Dendritic cell treated with granulocyte-macrophage colony-stimulating factor and Interleukin-4, amounts not matched to agents 40 ng/mL and 50 ng/mL, for 4 days (primary cell): ENCODE data around the gene KRTAP4-3.
"Not testable (repeated sequence)": the region's sequence is repeated elsewhere in the genome, so short reads cannot be mapped to it uniquely, and the experiment has no call there.

Experiments used
- H3K27ac Mint-ChIP-seq: one replicate; pipeline ENCODE4 v1.8.0; 2022; ENCODE audit warnings: mild to moderate bottlenecking, mixed read lengths
- H3K27me3 Mint-ChIP-seq: one replicate; pipeline ENCODE4 v1.8.0; 2022; ENCODE audit warnings: mild to moderate bottlenecking, mixed read lengths
- H3K36me3 Mint-ChIP-seq: one replicate; pipeline ENCODE4 v1.8.0; 2022; ENCODE audit warnings: low read depth, mixed read lengths
- H3K4me1 Mint-ChIP-seq: one replicate; pipeline ENCODE4 v1.8.0; 2022; ENCODE audit warnings: low read depth, mixed read lengths
- H3K4me3 Mint-ChIP-seq: one replicate; pipeline ENCODE4 v1.8.0; 2022; ENCODE audit warnings: mild to moderate bottlenecking, moderate library complexity, mixed read lengths
- H3K9me3 Mint-ChIP-seq: one replicate; pipeline ENCODE4 v1.8.0; 2022; ENCODE audit warnings: mixed read lengths
- intact Hi-C: fragments of 100-400 bp; cut with micrococcal nuclease; formaldehyde crosslinking; loops from one replicate; pipeline ENCODE4 v1.15.0; 2022

The KRTAP4-3 gene

DNA sequence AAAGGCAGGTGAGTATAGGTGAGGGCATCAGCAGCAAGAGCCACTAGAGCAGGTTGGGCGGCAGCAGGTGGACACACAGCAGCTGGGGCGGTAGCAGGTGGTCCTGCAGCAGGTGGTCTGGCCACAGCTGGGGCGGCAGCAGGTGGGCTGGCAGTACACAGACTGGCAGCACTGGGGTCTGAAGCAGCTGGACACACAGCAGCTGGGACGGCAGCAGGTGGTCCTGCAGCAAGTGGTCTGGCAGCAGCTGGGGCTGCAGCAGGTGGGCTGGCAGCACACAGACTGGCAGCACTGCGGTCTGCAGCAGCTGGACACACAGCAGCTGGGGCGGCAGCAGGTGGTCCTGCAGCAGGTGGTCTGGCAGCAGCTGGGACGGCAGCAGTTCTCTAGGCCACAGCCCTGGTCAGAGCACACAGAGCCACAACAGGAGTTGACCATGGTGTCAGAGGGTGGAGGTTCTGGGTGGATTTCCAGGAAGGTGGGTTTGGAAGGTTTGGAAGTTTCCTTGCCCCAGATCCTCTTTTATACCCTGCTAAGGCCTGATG, 9.8 kb upstream of the KRTAP4-3 start, which contains the start of gene KRTAP4-2:
KRTAP4-2 (minus strand) TSS at position 495 of the 545 bp plus-strand sequence; CDS start at position 438, 57 bp downstream.
- Mint-ChIP-seq H3K4me3 (peak within 1 kb of the TSS; percentile 25), H3K27me3 (peaks cover 31% of the 10 kb centered on the region), H3K36me3 (no peaks in the 10 kb centered on the region), H3K4me1 (peaks cover 45% of the 10 kb centered on the region), H3K9me3 (no peaks in the 10 kb centered on the region), H3K27ac (peak within 1 kb of the TSS; percentile 79)
- intact Hi-C loops = loop anchor here (10.0 kb wide), 1 partner anchor 53 kb away; the partner anchor contains the start of gene KRTAP4-12

DNA sequence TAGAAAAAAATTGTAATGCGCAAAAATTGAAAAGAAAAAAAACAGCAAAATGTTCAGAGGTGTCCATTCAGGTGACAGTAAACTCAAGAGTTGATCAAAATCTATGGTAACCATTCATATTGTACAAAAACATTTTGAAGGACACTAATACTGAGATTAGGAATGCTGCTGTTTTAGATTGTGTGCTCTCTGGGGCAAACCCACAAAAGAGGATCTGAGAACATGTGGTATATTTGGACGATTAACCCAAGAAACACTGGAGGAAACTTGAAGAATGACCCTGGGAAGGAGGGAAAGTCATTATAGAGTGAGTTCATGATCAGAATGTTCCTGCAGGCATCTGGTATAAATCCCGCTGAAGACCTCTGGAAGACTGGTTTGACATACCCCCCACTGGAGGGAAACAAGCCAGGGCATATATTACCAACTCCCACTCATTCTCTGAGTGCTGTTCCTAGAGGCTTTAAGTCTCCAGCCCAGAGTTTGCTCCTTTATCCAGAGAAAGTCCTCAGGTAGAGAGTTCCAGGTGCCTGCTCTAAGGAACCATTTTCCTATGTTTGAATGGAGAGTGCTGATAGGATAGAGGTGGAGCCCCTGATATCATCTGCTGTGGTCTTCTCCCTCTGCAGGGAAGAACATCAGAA, 8.8 kb upstream of the KRTAP4-3 start:
- Mint-ChIP-seq H3K27me3 (peaks cover 33% of the 10 kb centered on the region), H3K36me3 (no peaks in the 10 kb centered on the region)

DNA sequence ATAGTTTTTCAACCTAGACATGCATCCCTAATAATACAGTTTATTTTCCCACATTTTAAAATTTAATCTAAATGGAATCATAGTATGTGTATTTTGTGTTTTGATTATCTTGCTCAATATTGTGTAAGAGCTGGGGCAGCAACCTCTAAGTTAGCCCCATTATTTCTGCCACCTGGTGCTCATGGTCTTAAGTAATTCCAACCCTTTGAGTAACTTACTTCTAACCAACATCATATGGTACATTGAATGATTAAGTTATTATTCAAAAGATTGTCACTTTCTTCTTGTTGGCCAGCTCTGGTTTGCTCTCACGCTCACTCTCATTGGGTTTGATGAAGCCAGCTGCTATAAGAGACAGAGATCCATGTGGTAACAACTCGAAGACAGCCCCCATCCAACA, 3.9 kb upstream of the KRTAP4-3 start:
- H3K27ac Mint-ChIP-seq = no peak overlapping the region
- H3K9me3 Mint-ChIP-seq = no peaks in the 10 kb centered on the region
- H3K27me3 Mint-ChIP-seq = peaks cover 22% of the 10 kb centered on the region
- no peak overlapping the region for H3K4me3 Mint-ChIP-seq
- peaks cover 24% of the 10 kb centered on the region for H3K4me1 Mint-ChIP-seq
- H3K36me3 Mint-ChIP-seq = no peaks in the 10 kb centered on the region
- intact Hi-C loops = loop anchor here (10.0 kb wide), 1 partner anchor 47 kb away; the partner anchor contains the start of gene KRTAP4-12

More for the DNA sequence above, 8.8 kb upstream of the KRTAP4-3 start:
- no peaks in the 10 kb centered on the region for H3K9me3 Mint-ChIP-seq
- intact Hi-C loops = loop anchor here (10.0 kb wide), 1 partner anchor 52 kb away; the partner anchor contains the start of gene KRTAP4-12
- H3K4me3 Mint-ChIP-seq = no peak overlapping the region
- H3K27ac Mint-ChIP-seq = peak overlapping the region; percentile 79
- peaks cover 45% of the 10 kb centered on the region for H3K4me1 Mint-ChIP-seq

DNA sequence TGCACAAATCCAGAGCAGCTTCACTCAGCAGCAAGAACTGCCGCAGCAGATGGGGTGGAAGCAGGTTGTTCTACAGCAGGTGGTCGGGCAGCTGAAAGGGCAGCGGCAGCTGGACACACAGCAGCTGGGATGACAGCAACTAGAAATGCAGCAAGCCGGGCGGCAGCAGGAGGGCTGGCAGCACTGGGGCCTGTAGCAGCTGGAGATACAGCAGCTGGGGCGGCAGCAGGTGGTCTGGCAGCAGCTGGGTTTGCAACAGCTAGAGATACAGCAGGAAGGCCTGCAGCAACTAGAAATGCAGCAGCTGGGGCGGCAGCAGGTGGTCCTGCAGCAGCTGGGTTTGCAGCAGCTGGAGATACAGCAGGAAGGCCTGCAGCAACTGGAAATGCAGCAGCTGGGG, 460 bp downstream of the KRTAP4-3 start:
- H3K36me3 Mint-ChIP-seq = no peaks in the 10 kb centered on the region

DNA sequence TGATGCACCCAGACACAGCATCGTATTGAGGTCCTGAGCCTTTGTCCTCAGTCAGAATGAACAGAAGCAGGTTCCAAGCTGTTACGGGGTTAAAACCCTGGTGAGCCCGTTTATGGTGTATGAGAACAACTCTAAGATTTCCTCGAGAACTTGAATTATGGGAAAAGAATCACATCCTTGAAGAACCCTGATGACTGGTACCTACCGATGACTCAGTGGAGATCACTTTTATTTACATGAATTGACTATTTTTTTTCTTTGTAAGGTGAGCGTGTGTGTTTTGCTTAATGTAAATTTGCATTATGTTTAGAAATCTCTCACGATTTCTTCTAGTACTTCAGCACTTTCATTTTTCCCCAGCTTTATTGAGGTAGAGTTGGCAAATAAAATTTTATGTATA, 4.2 kb downstream of the KRTAP4-3 start:
- intact Hi-C loops = no loop called here
- Mint-ChIP-seq H3K4me1 (no peaks in the 10 kb centered on the region), H3K36me3 (no peaks in the 10 kb centered on the region)

More for the DNA sequence above, 460 bp downstream of the KRTAP4-3 start:
- intact Hi-C loops = no loop called here
- Mint-ChIP-seq H3K4me3 (no peak overlapping the region), H3K9me3 (no peaks in the 10 kb centered on the region), H3K27ac (no peak overlapping the region), H3K27me3 (peaks cover 9% of the 10 kb centered on the region), H3K4me1 (no peaks in the 10 kb centered on the region)

DNA sequence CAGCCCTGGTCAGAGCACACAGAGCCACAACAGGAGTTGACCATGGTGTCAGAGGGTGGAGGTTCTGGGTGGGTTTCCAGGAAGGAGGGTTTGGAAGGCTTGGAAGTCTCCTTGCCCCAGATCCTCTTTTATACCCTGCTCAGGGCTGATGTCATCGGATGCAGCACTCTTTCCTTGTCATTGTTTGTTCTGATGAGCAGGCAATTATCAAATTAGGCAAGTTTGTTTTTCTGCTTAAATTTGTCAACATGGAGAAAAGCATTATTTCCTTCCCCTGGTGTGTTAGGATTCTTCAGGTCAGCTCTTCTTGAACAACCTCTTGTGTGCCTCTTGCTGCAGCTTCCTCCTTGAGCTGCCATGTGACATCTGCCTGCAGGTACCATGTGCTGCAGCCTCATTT, 7.4 kb downstream of the KRTAP4-3 start, which contains the start of gene KRTAP4-4:
KRTAP4-4 (minus strand) TSS at position 101 of the 400 bp plus-strand sequence; CDS start at position 44, 57 bp downstream.
- peaks cover 6% of the 10 kb centered on the region for H3K4me1 Mint-ChIP-seq
- no peak within 1 kb of the TSS for H3K4me3 Mint-ChIP-seq
- H3K27ac Mint-ChIP-seq = no peak within 1 kb of the TSS
- no peaks in the 10 kb centered on the region for H3K9me3 Mint-ChIP-seq
- H3K36me3 Mint-ChIP-seq = no peaks in the 10 kb centered on the region
- peaks cover 6% of the 10 kb centered on the region for H3K27me3 Mint-ChIP-seq
- intact Hi-C loops = no loop called here

More for the DNA sequence above, 4.2 kb downstream of the KRTAP4-3 start:
- peaks cover 7% of the 10 kb centered on the region for H3K27me3 Mint-ChIP-seq
- no peaks in the 10 kb centered on the region for H3K9me3 Mint-ChIP-seq
- no peak overlapping the region for H3K4me3 Mint-ChIP-seq
- H3K27ac Mint-ChIP-seq = no peak overlapping the region

DNA sequence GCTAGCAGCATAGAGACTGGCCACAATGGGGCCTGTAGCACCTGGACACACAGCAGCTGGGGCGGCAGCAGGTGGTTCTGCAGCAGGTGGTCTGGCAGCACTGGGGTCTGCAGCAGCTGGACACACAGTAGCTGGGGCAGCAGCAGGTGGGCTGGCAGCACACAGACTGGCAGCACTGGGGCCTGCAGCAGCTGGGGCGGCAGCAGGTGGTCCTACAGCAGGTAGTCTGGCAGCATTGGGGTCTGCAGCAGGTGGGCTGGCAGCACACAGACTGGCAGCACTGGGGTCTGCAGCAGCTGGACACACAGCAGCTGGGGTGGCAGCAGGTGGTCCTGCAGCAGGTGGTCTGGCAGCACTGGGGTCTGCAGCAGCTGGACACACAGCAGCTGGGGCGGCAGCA, 7.8 kb downstream of the KRTAP4-3 start:
- H3K27me3 Mint-ChIP-seq, H3K9me3 Mint-ChIP-seq, H3K36me3 Mint-ChIP-seq, H3K4me3 Mint-ChIP-seq, intact Hi-C loops, H3K27ac Mint-ChIP-seq, H3K4me1 Mint-ChIP-seq: not testable (repeated sequence)

DNA sequence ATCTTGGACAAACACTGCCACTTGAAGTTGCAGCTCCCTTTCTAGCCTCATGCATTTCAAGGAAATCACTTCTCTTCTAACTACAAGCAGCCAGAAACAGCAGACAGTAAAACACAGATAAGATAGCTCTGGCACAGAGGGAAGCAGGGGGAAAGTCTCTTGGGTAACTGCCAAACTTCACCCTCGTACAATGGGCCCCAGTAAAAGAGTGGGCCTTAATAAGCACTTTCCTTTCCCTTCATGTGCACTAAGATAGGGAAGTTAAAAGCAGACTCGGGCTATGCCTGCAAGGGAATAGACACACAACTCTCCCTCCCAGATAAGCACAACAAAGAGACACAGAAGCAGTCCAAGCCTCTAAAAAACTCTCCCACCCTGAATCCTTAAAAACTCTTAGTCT, 14.2 kb downstream of the KRTAP4-3 start:
- intact Hi-C loops = no loop called here
- Mint-ChIP-seq H3K36me3 (no peaks in the 10 kb centered on the region), H3K4me1 (peaks cover 18% of the 10 kb centered on the region), H3K9me3 (no peaks in the 10 kb centered on the region), H3K4me3 (no peak overlapping the region), H3K27ac (no peak overlapping the region), H3K27me3 (peaks cover 7% of the 10 kb centered on the region)

DNA sequence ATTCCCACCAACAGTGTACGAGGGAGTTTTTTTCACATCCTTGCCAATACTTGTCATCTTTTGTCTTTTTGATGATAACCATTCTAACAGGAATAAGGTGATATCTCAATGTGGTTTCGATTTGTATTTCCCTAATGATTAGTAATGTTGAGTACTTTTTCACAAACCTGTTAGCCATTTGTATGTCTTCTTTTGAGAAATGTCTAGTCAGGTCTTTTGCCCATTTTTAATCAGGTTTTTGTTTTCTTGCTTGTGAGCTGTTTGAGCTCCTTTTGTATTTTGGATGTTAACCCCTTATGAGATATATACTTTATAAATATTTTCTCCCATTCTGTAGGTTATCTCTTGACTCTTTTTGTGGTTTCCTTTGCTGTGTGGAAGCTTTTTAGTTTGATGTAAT, 16.5 kb downstream of the KRTAP4-3 start:
- Mint-ChIP-seq H3K36me3 (no peaks in the 10 kb centered on the region), H3K4me1 (peaks cover 12% of the 10 kb centered on the region), H3K4me3 (no peak overlapping the region), H3K27me3 (peaks cover 7% of the 10 kb centered on the region), H3K27ac (no peak overlapping the region), H3K9me3 (no peaks in the 10 kb centered on the region)
- intact Hi-C loops = no loop called here

DNA sequence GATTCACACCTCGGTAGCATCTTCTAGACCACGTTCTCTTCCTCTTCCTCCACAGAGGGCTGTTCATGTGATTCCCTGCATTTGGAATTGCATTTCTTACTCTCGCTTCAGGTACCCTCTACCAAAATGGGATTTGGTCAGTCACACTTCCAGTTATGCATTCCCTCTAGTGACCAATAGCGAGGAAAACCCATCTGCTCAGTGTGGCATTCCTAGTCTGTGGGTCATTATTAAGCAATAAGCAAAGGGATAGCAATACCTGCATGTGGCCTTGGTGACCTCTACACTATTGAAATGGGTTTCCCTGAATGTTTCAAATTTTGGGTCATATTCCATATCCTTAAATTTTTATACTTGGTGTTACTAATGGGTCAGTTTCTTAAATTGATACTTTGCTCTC, 18.0 kb downstream of the KRTAP4-3 start:
- Mint-ChIP-seq H3K27me3 (peaks cover 7% of the 10 kb centered on the region), H3K9me3 (no peaks in the 10 kb centered on the region), H3K4me3 (no peak overlapping the region), H3K4me1 (peaks cover 12% of the 10 kb centered on the region), H3K36me3 (no peaks in the 10 kb centered on the region), H3K27ac (no peak overlapping the region)
- intact Hi-C loops = no loop called here

DNA sequence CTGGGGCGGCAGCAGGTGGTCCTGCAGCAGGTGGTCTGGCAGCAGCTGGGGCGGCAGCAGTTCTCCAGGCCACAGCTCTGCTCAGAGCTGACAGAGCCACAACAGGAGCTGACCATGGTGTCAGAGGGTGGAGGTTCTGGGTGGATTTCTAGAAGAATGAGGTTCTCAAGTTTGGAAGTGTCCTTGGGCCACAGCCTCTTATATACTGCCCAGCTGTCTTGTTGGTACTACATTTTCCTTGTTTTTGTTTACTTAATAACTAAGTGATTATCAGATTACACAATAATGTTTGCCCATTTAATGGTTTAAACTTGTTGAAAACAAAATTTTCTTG, 18.4 kb downstream of the KRTAP4-3 start, which contains the start of gene KRTAP4-5:
KRTAP4-5 (minus strand) TSS at position 174 of the 334 bp plus-strand sequence; CDS start at position 116, 58 bp downstream.
- peaks cover 7% of the 10 kb centered on the region for H3K27me3 Mint-ChIP-seq
- no peaks in the 10 kb centered on the region for H3K36me3 Mint-ChIP-seq
- H3K27ac Mint-ChIP-seq = no peak within 1 kb of the TSS
- peaks cover 12% of the 10 kb centered on the region for H3K4me1 Mint-ChIP-seq
- intact Hi-C loops = no loop called here
- no peaks in the 10 kb centered on the region for H3K9me3 Mint-ChIP-seq
- no peak within 1 kb of the TSS for H3K4me3 Mint-ChIP-seq

DNA sequence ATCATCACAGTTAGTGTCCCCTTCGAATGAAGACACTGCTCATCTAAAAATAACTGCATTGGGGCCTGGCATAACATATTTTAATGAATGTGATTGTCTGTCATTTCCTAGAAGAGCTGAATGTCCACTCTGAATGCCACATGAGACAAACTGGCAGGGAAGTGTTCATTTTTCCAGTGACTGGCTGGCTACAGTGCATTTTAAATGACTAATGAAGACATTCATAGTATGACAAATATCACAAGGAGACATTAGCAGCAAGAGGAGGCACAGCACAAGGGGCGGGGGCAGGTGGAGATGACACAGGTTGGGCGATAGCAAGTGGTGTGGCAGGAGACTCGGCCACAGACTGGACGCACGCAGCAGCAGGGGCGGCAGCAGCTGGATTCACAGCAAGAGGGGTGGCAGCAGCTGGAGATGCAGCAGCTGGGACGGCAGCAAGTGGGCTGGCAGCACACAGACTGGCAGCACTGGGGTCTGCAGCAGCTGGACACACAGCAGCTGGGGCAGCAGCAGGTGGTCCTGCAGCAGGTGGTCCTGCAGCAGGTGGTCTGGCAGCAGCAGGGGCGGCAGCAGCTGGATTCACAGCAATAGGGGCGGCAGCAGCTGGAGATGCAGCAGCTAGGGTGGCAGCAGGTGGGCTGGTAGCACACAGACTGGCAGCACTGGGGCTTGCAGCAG, 18.9 kb downstream of the KRTAP4-3 start:
- H3K36me3 Mint-ChIP-seq, H3K9me3 Mint-ChIP-seq, intact Hi-C loops, H3K27me3 Mint-ChIP-seq, H3K4me3 Mint-ChIP-seq, H3K4me1 Mint-ChIP-seq, H3K27ac Mint-ChIP-seq: not testable (repeated sequence)

DNA sequence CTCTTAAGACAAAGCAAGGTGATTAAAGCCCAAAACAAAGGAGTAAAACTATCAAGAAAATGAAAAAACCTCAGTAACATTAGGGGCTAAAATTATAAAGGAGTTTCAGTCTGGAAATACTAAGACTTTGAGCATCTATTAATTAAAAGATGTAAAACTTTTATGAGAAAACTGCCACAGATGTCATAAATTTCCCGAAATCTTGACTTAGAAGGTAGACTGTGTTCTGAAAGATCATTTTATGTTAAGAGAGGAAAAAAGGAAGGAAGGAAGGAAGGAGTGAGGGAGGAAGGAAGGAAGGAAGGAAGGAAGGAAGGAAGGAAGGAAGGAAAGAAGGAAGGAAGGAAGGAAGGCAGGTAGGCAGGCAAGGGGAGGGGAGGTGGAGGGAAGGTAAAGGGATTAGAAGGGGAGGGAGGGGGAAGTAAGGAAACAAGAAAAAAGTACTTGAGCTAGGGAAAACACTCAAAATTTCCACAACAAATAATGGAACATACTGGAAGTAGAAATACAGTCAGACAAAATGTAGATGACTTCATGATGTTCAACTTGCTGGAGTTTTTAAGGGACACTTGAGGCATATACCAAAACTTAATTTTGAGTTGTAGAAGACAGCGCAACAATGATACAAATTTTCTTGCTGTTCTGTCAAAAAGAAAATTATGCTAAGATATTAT, 20.4 kb downstream of the KRTAP4-3 start:
- no peaks in the 10 kb centered on the region for H3K36me3 Mint-ChIP-seq
- H3K4me3 Mint-ChIP-seq = no peak overlapping the region
- intact Hi-C loops = no loop called here
- peaks cover 17% of the 10 kb centered on the region for H3K9me3 Mint-ChIP-seq
- H3K27me3 Mint-ChIP-seq = peaks cover 7% of the 10 kb centered on the region
- H3K27ac Mint-ChIP-seq = no peak overlapping the region
- no peaks in the 10 kb centered on the region for H3K4me1 Mint-ChIP-seq

DNA sequence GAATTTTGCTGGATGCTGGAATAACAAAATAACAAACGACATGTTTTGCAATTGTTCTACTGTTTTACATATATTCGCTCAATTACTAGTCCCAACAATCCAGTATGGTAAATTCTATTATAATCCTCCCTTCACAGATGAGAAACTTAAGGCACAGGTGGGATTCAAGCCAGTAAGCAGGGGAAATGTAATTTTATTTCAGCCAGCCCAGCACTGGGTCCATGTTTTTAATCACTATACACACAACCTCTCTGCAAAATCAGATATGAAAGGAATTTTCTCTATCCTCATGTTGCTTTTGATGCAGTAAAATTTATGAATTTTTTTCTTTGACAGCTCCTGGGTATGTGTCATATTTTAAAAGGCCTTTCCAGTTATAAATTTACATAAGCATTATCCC, 22.8 kb downstream of the KRTAP4-3 start:
- no peak overlapping the region for H3K27ac Mint-ChIP-seq
- peaks cover 33% of the 10 kb centered on the region for H3K9me3 Mint-ChIP-seq
- no peaks in the 10 kb centered on the region for H3K36me3 Mint-ChIP-seq
- no peak overlapping the region for H3K4me3 Mint-ChIP-seq
- intact Hi-C loops = no loop called here
- H3K27me3 Mint-ChIP-seq = peaks cover 7% of the 10 kb centered on the region
- peaks cover 5% of the 10 kb centered on the region for H3K4me1 Mint-ChIP-seq
